H1 (cell line): ENCODE measurements around the gene RIMS1. TPM values are rescaled to one million over a fixed set of nuclear protein-coding genes. Genes with fewer than 3 reads are reported as not detected.

Experiments used
- KDM4A ChIP-seq: IDR thresholded peaks from one replicate; pipeline ENCODE4 v1.7.1; 2012; ENCODE audit warnings: low read depth, mild to moderate bottlenecking, moderate library complexity, low read length, inconsistent platforms; ENCODE audit not compliant: severe bottlenecking
- PHF8 ChIP-seq: fragments of 200-600 bp; sonication (generic); conservative IDR thresholded peaks from 2 replicates; pipeline ENCODE4 v1.7.1; 2012; ENCODE audit warnings: low read depth, mild to moderate bottlenecking, inconsistent platforms, low read length, moderate library complexity
- SIRT6 ChIP-seq: IDR thresholded peaks from one replicate; pipeline ENCODE4 v1.7.1; 2012; ENCODE audit warnings: low read length, inconsistent platforms
- SRF ChIP-seq: IDR thresholded peaks from 2 replicates; pipeline ENCODE4 v1.6.1; 2011; ENCODE audit warnings: mild to moderate bottlenecking, low read depth, low read length, moderate library complexity
- TBP ChIP-seq: IDR thresholded peaks from 2 replicates; pipeline ENCODE4 v1.6.1; 2011; ENCODE audit warnings: low read depth, low read length, improper control_type of control experiment
- TCF12 ChIP-seq: IDR thresholded peaks from 2 replicates; pipeline ENCODE4 v1.6.1; 2011; ENCODE audit warnings: low read depth, mild to moderate bottlenecking, low read length
- polyA plus RNA-seq, 7 experiments: library from polyadenylated mRNA; depleted of rRNA in 3 of 7; stranded (reverse) in 5 of 7; unstranded in 2 of 7; fragments of >200 nt in 5 of 7; fragments of 200-250 nt in 2 of 7; gene quantifications; 1 replicate in 5 of 7; 2 replicates in 1 of 7; 4 replicates in 1 of 7; pipeline versions ENCODE4 v1.2.1 to v1.2.3, GENCODE V29; 2011 to 2013; ENCODE audit warnings: missing spikeins in 2 of 7, mixed read lengths in 2 of 7
- total RNA-seq: library from RNA; stranded (reverse); fragmentation: NEBNext Ultra II Directional; extraction: Animal tissue kit (Norgen Biotek cat#: 25700); gene quantifications from 2 replicates; pipeline ENCODE4 v1.2.1, GENCODE V29; 2021
- TF ChIP-seq, protein P1 (sequence below): fragments of 300-600 bp; sonication (generic); IDR thresholded peaks from 2 replicates; pipeline ENCODE4 v1.7.1; 2012; ENCODE audit warnings: low read length, moderate library complexity, mild to moderate bottlenecking, inconsistent platforms; ENCODE audit not compliant: insufficient replicate concordance

RIMS1 gene
- total and polyA plus RNA-seq, 2 of the 8 experiments (the other 6 are each of a cell fraction or from before 2014, with no cell fraction given), result 0.63 to 2.3 TPM

DNA sequence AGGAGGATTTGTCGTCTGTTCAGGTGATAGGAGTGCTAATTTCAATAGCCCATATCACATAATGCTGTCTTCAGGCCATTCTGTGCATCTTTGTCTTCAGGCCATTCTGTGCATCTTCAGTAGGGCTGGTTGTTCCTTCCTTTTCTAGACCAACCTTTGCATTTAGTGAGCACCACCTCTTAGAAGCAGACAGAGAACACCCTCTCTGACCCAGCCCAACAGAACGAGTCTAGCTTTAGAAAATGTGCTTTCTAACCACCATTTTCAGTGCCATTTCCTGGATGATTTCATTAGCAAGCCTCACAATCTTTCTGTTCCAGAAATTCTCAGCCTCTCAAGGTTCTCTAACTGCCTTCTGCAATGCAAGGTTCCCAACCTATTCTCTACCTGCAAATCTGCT is 520.2 kb downstream of the RIMS1 start (continued):
- TF ChIP-seq, protein P1, sequence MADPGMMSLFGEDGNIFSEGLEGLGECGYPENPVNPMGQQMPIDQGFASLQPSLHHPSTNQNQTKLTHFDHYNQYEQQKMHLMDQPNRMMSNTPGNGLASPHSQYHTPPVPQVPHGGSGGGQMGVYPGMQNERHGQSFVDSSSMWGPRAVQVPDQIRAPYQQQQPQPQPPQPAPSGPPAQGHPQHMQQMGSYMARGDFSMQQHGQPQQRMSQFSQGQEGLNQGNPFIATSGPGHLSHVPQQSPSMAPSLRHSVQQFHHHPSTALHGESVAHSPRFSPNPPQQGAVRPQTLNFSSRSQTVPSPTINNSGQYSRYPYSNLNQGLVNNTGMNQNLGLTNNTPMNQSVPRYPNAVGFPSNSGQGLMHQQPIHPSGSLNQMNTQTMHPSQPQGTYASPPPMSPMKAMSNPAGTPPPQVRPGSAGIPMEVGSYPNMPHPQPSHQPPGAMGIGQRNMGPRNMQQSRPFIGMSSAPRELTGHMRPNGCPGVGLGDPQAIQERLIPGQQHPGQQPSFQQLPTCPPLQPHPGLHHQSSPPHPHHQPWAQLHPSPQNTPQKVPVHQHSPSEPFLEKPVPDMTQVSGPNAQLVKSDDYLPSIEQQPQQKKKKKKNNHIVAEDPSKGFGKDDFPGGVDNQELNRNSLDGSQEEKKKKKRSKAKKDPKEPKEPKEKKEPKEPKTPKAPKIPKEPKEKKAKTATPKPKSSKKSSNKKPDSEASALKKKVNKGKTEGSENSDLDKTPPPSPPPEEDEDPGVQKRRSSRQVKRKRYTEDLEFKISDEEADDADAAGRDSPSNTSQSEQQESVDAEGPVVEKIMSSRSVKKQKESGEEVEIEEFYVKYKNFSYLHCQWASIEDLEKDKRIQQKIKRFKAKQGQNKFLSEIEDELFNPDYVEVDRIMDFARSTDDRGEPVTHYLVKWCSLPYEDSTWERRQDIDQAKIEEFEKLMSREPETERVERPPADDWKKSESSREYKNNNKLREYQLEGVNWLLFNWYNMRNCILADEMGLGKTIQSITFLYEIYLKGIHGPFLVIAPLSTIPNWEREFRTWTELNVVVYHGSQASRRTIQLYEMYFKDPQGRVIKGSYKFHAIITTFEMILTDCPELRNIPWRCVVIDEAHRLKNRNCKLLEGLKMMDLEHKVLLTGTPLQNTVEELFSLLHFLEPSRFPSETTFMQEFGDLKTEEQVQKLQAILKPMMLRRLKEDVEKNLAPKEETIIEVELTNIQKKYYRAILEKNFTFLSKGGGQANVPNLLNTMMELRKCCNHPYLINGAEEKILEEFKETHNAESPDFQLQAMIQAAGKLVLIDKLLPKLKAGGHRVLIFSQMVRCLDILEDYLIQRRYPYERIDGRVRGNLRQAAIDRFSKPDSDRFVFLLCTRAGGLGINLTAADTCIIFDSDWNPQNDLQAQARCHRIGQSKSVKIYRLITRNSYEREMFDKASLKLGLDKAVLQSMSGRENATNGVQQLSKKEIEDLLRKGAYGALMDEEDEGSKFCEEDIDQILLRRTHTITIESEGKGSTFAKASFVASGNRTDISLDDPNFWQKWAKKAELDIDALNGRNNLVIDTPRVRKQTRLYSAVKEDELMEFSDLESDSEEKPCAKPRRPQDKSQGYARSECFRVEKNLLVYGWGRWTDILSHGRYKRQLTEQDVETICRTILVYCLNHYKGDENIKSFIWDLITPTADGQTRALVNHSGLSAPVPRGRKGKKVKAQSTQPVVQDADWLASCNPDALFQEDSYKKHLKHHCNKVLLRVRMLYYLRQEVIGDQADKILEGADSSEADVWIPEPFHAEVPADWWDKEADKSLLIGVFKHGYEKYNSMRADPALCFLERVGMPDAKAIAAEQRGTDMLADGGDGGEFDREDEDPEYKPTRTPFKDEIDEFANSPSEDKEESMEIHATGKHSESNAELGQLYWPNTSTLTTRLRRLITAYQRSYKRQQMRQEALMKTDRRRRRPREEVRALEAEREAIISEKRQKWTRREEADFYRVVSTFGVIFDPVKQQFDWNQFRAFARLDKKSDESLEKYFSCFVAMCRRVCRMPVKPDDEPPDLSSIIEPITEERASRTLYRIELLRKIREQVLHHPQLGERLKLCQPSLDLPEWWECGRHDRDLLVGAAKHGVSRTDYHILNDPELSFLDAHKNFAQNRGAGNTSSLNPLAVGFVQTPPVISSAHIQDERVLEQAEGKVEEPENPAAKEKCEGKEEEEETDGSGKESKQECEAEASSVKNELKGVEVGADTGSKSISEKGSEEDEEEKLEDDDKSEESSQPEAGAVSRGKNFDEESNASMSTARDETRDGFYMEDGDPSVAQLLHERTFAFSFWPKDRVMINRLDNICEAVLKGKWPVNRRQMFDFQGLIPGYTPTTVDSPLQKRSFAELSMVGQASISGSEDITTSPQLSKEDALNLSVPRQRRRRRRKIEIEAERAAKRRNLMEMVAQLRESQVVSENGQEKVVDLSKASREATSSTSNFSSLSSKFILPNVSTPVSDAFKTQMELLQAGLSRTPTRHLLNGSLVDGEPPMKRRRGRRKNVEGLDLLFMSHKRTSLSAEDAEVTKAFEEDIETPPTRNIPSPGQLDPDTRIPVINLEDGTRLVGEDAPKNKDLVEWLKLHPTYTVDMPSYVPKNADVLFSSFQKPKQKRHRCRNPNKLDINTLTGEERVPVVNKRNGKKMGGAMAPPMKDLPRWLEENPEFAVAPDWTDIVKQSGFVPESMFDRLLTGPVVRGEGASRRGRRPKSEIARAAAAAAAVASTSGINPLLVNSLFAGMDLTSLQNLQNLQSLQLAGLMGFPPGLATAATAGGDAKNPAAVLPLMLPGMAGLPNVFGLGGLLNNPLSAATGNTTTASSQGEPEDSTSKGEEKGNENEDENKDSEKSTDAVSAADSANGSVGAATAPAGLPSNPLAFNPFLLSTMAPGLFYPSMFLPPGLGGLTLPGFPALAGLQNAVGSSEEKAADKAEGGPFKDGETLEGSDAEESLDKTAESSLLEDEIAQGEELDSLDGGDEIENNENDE, result no peak
- no peak for TF ChIP-seq SRF
- no peak for TF ChIP-seq PHF8
- TF ChIP-seq SIRT6, result no peak
- TF ChIP-seq TBP, result no peak
- TF ChIP-seq TCF12, result no peak
- no peak for TF ChIP-seq KDM4A
